GM18517 (cell line): ENCODE data around the gene C2orf92.
"Not testable (repeated sequence)": the region's sequence is repeated elsewhere in the genome, so short reads cannot be mapped to it uniquely, and the experiment has no call there.

Source experiments
- ATAC-seq: cut with Tn5 transposase; IDR thresholded peaks from one replicate; pipeline ENCODE4 v1.9.1; 2021; ENCODE audit warnings: mild to moderate bottlenecking, moderate library complexity; ENCODE audit not compliant: unreplicated experiment

Gene C2orf92

DNA sequence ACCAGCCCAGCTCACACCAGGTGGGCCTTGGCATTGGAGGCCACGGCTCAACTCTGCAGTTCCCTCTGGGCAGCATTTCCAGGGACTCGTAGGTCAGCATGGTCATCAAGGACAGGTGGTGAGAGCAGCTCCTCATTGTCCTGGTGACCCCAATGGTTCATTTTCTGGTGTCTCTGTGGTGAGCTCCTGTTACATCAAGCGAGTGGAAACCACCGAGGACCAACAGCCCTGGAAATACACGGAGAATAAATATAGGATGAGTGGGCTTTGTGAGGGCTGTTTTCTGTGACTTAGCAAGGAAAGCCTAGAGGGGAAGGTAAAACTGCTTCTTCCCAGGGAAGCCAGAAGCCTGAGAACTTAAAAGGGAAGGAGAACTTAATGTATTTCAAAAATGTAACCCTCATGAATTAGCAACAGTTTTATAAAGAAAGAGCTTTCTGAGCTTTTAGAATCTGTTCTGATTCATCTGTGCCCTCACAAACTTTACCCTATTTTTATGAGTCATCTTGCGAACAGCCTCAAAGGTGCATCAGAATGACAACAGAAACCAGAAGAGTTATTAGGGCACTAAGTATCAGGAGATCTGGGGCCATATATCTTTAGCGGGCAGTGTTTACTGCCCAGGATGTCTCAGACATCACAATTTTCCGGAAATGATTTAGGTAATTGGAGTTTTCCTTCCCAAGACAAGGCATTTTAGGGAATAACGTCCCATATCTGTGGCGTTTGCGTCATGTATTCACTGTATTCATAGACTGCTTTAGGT lies 18.7 kb downstream of the C2orf92 start:
- ATAC-seq = no peak

DNA sequence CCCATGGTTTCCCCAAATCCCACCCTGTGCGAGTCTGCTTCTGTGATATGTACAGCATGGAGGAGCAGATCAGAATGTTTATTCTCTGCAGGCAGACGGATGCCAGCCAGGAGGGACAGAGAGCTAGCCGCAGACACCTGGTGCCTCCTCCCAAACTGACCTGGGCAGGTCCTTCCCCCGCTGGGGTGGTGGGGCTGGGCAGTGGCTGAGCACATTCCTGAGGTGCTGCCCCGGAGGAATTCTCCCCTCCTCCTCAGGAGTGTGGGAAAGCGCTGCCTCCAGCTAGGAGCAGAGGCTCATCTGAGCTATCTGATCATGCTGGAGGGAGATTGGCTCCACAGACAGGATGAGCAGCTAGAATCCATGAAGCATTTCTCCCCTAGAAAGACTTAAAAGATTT lies 21.7 kb downstream of the C2orf92 start:
- ATAC-seq = no peak

DNA sequence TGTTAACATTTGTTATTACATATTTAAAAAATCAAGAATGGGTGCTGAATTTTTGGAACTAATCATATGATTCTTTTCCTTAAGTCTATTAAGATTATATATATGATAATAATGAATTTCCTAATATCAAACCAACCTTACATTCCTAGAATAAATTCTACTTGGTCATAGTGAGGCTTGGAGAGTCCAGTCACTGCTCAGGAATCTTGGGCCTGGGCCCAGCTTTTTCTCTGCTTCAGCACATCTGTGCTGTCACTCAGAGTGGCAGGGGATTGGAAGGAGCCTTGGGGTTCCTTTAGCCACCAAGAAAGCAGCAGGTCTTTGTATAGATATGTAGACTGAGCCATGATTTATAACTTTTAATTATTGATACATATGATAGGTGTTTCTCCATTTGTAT lies 24.0 kb downstream of the C2orf92 start:
- ATAC-seq = no peak

DNA sequence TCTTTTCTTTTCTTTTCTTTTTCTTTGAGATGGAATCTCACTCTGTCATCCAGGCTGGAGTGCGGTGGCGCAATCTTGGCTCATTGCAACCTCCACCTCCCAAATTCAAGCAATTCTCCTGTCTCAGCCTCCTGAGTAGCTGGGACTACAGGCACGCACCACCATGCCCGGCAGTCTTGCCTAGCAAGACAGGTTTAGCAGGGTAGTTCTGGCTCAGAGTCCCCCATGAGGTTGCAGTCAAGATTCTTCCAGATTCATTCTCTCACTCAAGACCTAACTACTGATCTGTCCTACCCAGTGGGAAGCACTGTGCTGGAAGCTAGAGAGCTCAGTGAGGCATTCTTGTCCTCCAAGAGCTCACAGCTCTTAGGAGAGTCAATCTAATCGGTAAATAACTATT lies 26.2 kb downstream of the C2orf92 start:
- no peak for ATAC-seq

DNA sequence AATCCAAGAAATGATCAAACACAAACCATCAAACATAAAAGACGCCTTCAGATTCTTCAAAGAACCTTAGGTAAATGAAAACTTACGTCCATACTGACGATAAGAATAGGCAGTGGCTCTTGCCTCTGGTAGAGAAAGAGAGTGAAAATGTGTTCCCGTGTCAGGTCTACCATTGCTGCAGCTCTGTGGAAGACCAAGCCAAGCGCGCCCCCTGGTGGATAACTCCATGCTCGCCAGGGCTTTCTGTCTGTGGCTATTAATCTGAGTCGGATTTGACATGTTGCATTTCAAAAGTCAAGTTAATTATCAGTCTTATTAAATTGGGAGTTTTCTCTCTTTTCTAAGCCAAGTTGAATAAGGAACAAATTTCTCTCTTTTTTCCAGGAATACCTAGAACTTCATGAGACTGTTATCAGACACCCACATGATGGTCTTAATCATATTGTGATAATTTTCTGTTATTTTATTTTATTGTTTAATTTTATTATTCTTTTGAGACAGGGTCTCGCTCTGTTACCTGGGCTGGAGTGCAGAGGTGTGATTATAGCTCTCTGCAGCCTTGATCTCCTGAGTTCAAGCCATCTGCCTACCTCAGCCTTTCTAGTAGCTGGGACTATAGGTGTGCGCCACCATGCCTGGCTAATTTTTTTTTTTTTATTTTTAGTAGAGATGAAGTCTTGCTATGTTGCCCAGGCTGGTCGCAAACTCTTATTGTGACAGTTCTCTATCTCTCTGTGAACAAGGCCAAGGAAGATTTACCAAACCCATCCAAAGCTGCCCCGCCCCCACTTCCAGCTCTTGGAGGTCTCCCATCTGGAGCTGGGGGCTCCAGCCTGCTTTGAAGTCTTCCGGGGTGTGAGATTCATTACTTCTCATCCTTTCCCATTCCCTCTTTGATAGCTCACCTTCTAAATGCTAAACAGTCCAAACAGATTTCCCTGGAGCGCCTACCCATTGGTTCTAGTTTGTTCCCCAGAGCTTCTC lies 28.0 kb downstream of the C2orf92 start:
- peak; percentile 73 for ATAC-seq

DNA sequence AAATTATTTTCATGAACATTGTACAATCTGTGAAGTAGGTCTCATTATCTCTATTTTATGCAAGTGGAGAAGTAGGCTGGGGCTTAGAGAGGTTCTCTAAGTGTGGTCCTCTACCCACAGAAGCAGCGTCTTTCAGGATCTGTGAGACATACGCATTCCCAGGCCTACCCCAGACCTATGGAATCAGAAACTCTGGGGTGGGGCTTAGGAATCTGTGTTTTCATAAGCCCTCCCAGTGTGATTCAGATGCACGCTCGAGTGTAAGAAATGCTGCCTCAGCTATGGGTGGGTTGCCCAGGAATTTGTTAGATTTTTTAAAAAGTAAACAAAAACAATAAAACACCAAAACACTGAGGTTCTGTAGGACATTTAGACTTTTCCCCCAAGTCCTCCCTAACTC lies 29.0 kb downstream of the C2orf92 start:
- ATAC-seq = no peak

DNA sequence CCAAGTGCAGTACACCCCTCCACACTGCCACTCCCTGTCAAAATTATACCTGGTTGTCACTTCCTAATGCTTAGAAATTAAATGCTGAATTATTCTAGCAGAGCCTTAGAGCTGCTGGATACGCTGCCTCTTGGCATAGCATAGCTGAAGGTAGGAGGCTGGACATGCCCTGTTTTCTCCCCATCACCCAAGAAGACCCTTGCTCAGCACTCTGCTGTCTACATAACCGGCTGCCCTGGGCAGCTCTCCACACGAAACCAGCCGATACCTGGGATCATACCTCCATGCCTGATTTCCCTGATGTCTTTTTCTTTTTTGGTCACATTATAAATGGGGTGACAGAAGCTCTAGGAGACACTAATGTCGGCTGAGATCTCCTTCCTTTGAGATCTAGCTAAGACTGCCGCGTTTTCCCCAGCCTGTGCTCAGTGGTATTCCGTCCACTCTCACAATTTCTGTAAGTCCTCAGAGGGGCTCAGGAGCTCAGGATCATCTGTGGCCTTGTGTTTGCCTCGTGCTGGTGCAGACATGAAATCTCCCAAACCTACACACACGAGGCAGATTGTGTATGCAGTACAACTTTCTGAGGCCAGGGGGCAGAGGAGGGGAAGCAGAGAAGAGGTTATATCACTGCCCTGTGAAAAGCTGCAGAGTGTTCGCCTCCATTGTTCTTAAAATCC lies 30.4 kb downstream of the C2orf92 start:
- ATAC-seq = no peak

DNA sequence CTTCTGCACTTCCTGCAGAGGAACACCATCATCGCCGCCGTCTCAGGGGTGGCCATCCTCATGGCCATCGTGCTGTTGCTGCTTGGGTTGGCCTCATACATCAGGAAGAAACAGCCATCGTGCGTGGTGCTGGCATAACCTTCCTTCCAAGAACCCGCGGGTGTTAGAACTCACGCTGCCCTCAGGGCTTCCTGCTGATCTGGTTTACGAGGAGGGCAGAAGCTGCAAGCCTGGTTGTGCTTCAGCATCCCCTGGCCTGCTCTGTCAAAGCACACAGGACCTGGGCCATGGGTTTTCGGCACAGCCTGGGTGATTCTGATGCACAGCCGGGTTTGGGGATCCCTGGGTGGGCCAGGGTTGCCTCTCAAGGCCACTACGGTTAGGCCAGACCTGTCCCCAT lies 31.7 kb downstream of the C2orf92 start:
- no peak for ATAC-seq

DNA sequence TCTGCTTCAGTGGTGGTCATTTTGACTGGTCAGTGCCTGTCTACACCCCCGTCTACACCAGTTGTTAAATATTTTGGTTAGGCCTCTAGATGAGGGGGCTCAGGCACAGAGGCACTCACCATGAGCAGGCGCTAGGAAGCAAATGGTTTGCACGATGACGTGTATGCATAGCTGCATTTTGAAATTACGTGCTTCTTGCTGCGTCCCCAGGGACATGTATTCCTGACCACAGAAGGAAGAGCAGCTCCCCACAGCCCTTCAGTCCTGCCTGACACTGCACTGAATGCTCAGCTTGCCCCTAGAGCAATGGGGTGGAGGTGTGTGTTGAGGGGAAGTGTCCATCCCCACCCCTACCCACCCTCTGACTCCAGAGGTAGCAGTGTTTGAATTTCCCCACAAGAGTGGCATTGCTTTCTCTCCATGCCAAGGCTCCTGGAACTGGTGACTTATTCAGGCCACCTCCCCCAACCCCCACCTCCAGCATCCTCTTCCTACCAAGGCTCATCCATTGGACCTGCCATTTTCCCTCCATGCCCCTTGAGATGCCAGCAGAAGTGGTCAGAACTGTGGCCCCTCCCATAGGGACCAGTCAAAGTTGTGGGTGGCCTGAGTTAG lies 32.4 kb downstream of the C2orf92 start:
- ATAC-seq = no peak

DNA sequence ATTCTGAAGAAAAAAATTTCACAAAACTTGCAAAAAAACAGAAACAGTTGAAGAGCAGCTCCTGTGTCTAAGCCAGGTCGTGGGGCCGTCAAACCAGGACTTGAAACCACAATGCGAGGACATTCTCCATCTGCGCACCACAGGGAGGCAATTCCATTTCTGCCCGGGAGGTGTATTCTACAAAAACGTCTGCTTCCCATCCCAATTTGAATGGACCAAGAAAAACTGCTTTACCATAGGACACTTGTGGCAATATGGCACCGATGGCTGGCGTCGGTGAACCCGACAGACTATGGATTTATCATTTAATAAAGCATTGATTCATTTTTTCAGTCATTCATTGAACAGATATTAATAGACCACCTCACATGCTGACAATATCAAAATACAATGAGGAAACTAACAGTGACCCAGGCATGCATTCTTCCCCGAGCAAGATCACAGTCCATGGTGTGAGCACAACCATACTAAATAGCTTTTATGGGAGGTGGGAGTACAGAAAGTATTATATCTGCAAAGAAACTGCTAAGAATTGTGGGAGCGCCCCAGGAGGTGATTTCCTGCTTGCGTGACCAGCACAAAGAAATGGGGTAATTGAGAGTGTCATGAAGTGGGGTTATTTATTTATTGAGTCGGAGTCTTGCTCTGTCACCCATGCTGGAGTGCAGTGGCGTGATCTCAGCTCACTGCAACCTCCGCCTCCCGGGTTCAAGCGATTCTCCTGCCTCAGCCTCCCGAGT lies 33.4 kb downstream of the C2orf92 start:
- ATAC-seq = no peak

DNA sequence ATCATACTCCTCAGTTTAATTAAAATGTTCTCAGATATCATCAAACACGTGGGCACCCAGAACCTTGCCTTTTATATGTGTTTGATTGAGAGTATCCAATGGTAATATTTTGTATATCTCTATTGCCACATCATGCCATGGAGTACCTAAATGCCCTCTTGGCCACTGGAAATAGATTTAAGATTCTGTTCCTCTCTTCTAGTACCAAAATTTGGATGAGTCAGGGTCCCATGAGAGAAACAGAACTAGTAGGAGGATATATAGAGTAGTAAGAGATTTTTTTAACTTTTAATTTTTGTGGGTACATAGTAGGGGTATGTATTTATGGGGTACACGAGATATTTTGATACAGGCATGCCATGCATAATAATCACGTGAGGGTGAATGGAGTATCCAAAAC lies 34.2 kb downstream of the C2orf92 start:
- ATAC-seq = no peak

DNA sequence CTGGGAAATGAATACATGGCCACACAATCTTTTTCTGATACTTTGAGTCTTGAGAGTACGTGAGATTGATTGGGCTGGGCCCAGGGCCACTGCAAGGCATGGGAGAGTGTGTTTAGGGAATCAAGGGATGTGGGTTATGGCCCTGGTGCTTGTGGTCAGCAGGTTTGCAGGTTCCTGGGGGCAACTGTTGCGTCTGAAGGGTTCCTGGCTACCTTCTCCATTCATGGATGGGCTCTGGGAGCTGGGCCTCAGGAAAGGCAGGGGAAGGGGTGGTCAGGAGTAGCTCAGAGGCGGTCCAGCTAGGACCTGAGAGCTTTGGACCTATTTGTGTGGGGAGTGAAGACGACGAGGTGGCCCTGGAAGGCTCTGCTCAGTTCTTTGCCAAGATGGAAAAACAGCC lies 35.5 kb downstream of the C2orf92 start:
- no peak for ATAC-seq

DNA sequence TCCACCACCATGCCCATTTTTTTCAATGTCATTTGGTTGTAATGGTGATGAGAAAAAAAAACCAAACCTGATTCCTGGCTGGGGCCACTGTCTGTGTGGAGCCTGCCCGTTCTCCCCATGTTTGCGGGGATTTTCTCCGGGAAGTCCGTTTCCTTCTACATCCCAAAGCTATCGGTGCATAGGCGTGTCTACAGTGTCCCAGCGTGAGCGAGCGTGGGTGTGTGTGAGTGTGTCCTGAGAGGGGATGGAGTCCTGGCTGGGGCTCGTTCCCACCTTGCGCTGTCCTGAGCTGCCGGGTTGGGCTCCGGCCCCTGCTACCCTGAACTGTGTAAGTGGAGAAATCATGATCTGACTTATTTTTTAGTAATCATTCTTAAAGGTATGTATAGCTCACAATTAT lies 36.6 kb downstream of the C2orf92 start:
- no peak for ATAC-seq

DNA sequence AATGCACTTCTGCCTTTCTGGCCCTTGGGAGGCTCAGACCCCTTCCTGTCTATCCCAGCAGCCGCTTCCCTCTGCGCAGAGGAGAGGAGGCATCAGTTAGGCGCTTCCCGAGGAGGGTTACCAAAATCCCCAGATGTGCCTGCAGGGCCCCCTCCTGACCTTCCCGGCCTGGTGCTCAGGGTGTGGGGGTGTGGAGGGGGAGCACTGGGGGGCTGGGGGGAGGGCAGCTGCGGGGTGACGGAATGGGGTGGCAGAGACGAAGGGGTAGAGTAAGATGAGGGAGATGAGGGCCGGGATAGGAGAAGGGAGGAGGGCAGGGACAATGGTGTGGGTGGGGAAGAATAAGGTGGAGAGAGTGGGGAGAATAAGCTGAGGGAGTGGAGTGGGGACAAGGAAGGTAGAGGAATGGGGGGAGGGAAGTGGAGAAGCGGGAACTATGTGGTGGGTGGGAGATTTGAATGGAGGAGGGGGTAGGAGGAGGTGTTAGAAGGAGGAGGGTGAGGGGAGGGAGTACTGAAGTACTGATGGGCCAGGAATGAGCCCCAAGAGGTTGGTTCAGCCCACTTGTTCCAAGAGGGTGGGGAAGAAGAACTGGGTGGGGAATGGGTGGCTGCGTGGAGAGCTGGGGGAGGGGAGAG lies 37.3 kb downstream of the C2orf92 start:
- ATAC-seq = no peak

DNA sequence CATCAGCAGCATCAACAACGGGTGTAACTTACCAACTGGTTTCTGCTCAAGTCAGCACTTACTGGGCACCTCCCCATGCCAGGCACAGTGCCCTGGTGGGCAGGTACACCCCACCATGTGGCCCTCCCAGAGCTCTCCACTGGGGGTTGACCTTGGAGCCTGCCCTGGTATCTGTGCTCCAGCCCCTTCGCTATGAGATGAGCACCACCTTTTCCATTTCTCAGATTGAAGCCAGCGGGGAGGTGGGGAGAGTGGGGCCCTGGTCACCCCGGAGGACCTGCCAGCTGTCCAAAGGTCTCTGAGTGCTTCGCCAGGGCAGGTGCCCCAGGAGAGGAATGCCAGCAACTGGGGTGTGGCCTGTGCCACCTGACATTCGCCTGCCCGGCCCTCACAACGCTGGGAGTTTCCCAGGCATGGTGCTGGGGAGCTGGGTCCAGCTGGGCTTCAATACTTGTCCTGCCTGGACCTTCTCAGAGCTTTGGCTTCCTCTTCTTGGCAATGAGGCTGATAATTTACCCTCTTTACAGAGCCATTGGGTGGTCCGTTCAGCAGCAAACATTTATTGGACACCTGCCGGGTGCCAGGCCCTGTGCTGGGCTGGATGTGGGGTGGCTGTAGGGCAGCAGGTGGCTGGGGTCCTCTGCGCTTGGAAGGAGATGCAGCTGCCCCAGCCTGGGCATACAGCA lies 38.0 kb downstream of the C2orf92 start:
- ATAC-seq = no peak

DNA sequence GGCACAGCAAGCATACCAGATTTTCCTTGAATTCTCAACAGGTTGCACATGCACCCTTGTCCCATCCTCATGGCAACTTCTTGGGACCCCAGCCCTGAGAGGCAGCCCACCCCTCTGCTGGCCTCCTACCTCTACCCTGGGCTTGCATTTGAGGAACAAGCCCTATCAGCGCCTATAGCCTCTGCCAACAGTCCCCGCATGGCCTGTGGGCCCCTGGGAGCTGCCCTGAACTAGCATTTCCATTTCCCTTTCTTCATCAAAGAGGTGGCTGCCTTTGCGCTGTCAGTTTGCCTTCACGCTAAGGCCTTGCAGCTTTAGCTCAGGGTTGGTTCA lies 38.5 kb downstream of the C2orf92 start:
- ATAC-seq = no peak

DNA sequence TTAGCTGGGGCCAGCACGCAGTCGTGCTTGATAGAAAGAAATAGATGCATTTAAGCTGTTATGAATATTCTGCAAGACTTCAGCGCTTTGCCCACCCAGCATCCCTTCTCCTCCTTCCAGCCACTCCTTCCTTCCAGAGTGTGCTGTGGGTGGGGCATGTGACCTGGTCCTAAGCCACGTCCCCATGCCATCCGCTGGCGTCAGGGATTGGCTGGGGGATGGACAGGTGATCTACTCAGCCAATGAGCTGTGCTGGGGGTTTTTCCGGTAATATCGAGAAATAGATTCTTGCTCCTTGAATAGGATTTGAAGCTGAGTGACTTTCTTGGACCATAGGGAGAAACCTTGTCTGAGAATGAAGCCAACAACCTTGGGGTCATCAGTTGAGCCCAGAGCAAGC lies 39.1 kb downstream of the C2orf92 start:
- no peak for ATAC-seq

DNA sequence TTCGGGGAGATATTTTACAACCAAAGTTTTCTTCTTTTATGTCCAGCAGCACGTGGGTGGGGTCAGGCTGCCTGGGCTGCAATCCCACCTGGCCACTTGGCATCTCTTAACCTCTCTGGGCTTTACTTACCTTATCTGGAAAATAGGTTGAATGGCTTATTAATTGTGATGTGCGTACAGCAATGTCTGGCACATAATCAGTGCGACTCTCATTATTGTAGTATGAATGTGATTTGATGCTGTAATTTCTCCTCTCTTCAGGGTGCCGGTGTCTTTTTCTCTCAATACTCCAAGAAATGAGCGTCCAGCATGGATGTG lies 41.8 kb downstream of the C2orf92 start:
- no peak for ATAC-seq

DNA sequence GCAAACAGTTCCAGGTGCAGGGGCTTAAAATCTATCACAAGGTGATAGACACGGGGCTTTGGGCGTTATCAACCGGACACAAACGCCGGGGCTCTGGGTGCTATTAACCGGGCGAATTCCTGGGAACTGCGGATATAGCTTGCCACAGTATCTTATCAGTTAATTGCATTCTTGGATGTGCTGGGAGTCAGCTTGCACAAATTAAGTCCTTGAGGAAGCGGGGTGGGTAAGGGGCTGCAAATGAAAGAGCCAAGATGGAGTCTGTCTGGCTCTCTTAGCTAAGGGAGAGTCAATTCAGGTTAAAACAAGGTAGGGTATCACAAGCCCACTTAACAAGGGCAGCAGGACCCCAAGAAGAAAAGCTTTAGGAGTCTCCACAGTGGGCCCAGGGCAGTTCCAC lies 42.7 kb downstream of the C2orf92 start:
- not testable (repeated sequence) for ATAC-seq
